ENCODE data around the gene C16orf95.

The C16orf95 gene

DNA sequence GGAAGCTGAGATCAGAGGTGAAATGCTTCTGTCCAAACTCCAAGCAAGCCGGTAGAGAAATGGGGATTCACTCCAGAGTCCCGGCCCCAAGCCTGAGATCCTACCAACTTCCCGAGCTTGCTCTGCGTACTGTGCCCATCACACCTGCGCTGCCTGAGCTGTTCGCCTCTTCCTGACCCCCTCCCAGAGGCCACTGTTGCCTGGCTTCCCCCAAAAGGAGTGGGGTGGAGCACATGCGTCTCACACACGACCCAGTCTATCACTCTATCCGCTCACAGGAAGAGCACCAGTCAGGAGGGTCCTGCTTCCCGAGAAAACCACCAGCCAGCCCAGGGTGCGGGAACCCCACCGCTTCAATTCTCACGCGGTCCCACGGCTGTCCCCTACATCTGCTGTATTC is 13.5 kb upstream of the C16orf95 start:
- DNase-seq: no peak

DNA sequence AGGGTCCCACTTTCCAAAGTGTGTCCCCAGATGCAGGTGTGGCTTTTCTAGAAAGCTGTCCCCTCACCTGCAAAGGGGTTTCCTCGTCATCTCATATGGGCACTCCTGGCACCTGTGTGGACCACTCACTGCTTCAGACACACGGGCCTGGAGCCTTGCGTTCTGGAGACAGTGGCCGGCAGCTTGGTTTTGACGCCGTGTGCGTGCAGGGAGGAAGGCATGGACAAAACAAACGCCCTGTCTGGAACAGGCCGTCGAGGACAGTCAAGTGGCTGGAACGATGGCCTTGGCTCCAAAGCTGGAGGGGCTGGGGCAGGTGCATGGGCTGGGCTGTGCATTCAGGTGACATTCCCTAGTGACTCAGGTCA is 13.0 kb upstream of the C16orf95 start:
- DNase-seq: no peak

DNA sequence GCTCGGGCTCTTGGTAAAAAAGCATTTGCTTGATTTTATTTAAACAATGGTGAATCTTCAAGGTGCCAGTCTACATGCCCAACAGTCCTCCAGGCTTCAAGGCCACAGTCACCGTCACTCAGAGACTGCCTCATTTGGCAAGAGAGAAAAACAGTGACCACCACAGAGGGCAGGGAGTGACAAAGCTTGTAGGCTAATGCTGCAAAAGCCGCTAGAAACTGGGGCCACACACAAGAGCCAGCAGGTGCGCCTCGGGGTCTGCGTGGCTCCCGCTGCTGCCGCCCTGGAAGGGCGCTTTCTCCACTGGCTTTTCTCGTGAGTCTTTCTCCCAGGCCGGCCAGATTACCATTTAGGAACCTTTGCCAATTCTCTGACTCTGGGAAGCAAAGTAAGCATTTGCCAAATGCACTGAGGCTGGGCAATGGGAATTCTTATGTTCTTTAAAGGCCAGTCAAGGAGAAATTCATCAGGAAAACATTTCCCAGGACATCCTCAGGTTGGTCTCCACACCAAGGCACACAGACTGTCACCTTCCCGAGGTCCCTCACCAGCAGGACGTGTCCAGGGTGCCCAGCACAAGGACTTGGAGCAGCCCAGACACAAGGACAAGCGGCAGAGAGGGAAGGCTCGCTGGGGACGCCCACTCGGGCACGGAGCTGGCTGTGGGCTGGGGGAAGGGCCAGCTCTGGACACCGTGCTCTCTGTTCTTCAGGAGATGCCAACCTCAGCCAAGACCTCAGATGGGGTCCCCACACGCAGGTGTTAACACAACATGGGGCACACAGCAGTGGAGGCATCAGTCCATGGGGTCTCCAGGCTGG is 12.5 kb upstream of the C16orf95 start:
- no peak for DNase-seq

DNA sequence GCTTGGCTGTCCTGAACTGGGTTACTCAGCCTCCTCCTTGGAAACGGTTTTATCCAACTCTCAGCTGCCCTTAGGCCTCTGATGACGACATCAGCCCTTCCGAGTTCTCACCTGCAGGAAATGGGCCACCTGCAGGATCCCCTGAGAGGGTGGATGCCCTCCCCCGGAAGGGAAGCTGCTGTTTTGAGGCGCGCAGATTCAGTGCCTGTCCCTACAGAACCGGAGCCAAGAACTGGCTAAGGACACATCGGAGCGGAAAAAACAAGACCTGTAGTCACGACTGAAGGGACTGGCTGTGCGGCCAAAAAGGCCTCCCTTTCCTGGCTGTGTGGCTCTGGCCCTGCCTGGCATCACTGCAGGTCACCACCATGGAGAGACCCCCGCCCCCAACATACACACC is 11.7 kb upstream of the C16orf95 start:
- DNase-seq: no peak

DNA sequence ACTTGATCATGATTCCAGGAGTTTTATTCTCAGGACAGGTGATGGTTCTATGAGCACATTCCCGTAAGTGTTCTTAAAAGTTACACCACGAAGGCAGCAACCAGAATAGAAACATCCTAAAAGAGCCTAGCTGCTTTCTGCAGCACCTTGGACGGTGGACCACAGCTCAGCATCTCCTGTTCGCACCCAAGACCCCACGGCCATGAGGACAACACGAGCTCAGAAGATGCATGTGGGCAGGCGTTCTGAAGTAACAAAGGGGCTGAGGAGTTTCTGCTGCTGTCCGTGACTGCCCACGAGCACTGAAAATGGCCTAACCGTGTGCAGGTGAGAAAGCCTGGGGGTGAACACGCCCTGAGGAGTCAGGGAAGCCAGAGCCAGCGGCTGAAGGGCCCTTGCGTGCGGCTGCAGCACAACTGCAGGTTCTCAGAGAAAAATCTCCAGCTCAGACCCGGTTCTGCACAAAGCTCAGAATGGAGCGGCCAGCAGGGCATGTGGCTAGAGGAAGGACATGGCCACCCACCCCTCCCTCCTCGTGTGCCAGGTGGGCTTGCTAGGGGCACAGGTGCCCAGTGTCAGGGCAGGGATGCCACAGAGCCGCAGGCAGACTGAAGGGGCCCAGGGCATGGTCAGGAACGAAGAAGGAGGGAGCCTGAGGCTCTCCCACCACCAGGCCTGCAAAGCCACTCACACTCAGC is 10.8 kb upstream of the C16orf95 start:
- DNase-seq: no peak

DNA sequence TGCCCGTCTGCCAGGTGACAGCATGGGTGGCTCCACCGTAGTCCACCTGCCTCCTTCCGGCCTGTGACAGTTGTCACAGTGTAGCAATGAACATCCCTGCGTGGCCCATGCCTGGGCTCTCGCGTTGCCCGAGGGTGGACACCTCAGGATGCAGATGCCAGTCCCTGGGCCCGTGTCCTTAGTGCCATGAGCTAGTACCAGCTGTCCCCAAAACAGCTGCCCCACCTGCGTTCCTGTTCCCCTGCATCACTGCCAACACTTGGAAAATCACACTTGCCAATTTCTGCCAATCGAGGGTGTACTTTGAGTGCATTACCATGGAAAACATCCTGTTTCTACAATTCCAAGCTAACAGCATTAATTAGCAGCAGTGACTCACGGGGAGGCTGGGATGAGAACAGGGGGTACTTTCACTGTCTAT is 9.0 kb upstream of the C16orf95 start:
- no peak for DNase-seq

DNA sequence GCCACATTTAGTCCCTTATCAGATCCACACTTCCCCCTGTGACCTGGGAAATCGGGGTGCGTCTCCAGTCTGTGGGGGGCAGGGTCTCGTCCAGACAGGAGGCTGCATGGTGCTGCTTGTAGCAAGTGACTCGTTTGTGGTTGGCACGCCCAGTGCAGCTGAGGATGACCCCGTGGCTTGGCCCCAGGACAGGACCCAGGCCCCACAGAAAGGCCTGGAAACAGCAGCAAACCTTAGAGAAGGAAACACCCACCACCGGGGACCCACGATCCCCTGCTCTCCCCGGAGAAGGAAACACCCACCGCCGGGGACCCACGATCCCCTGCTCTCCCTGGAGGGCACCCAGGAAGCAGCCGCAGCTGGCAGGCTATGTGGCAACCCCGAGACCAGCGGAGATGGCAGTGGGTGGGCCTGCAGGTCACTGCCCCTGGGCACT is 8.2 kb upstream of the C16orf95 start:
- DNase-seq: no peak

DNA sequence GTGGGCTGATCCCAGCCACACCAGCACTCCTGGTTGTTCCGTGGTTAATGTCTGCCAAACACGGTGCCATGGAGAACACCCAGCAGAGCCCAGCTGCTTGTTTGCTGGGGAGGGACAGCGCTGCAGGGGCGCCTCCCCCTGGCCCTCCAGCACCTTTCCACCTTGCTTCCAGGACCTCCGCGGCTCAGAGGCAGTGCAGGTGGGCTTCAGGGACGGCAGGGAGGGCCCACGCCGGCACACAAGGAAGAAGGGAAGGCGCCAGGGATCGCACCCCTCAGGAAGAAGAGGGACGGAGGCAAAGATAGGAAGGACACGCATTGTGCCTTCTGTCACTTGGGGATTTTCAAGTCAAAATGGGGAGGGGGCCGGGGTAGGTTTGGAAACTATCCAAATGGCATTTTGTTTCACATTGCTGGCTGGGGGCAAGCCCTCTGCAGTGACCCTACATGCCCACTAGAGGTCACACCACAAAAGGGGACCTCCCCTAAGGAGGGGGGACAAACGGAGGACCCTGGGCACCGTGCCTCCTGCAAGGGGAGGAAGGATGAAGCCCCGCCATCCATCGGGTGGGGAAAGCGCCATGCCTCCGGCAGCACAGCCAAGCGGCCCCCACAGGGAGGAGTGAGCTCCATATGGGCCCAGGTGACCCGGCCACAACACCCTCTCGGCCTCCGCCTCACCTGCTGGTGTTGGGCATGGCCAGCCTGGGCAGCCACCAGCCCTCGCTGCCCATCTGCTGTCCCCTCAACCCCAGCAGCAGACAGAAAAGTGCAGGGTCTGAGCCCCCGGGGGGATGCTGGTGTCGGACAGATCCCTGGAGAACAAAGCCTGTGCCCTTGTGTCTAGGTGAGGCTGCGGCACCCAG is 7.5 kb upstream of the C16orf95 start:
- DNase-seq: peak; percentile 3

DNA sequence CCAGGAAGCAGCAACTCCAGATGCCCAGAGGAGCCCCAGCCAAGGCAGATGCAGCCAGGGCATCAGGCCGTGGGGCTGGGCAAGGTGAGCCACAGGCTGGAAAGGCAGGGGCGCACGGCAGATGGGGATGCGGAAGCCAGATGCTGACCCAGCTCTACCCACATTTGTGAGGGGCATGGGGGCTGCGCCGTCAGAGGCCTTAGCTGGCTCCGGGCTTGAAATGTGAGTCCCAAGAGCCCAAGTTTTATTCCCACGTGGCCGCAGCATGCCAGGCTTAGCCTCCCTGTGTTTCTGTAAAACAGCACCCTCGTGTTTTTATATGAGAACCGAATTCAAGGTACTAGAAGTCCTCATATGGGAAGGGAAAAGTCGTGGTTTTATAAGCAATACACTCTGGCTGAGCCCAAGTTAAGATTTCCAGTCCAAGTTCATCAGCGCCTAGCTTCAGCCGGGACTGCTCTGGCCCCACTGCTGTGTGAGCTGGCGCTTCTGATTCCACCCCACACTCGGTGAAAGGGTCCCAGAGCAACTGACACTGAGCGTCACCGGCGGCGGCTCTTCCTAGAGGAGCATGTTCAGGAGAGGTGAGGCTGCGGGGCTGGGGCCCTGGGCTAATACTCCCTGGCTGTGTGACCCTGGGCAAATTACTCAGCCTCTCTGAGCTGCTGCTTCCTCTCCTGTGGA is 6.7 kb upstream of the C16orf95 start:
- no peak for DNase-seq

DNA sequence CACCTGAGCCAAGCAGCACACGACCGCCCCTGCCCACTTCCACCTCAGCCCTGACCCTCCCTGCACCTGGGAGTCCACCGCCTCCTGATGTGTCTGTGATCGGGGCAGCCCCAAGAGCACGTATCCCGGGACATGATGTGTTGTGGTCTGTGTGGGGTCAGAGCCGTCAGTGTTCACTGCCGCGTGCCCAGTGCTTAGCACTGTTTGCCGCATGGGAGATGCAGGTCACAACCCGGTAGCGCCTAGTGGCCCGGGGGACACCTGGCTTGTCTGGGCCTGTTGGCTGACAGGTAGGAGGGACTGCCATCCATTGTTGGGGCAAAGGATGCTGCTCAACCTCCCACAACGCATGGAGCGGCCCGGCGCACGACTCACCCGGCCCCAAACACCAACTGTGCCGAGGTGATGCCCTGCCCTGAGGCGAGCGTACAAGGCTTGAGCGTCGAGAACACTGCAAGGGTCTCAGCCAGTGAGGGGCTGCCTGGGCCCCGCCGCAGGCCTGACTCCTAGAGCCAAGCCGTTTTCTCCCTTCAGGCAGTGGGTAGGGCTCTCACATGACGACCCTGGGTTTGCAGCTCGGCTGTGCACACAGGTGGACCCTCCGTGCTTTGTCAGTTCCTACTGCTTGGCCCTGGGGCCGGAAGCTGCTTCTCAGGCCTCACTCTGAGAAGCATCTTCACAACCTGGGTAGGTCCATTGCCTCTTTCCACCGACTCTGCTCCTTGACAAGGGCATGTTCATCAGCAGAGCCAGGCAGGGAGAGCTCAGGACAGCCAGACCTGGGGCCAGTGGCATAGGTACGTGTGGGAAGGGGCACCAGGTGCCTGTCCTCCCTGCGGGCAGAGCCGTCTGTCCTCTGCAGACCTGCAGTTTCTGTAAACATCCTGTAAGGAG is 5.9 kb upstream of the C16orf95 start:
- DNase-seq: no peak

DNA sequence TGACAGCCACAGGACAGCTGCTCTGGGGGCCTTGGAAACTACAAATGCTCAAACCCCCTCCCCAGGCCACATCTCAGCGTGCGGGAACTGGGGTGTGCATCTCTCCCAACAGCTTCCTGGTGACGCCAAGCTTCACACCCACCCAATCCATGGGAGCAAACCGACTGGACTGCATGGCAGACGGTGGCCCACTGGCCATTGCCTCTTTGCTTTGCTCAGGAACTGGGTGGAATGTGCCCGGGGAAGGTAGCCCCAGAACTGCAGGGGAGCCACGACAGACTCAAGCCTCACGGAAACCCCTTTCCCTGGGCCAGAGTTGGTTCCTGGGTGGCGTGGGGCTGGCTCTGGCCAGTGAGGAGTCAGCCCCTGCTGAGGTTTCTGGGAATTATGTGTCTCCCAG is 5.2 kb upstream of the C16orf95 start:
- DNase-seq: no peak

DNA sequence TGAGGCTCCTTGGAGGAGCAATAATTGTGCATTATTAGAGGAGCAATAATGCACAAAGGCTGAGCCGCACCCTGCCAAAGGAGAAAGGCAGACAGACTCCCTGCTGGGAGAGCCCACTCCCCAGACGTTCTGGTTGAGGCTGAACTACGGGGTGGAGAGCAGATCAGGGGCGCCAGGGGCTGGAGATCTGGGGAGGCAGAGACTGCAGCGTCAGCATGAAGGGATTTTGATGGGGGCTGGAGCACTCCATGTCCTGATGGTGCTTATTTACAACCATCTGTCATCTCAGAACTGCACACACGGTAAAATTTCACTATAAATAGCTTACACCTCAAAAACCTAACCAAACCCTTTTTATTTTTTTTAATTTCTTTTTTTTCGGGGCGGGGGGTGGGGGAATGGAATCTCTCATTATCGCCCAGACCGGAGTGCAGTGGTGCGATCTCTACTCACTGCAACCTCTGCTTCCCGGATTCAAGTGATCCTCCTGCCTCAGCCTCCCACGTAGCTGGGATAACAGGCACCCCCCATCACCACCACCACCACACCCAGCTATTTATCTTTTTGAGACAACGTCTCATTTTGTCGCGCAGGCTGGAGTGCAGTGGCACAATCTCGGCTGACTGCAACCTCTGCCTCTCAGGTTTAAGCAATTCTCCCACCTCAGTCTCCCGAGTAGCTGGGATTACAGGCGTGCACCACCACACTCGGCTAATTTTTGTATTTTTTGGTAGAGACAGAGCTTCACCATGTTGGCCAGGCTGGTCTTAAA is 4.3 kb upstream of the C16orf95 start:
- DNase-seq: no peak

DNA sequence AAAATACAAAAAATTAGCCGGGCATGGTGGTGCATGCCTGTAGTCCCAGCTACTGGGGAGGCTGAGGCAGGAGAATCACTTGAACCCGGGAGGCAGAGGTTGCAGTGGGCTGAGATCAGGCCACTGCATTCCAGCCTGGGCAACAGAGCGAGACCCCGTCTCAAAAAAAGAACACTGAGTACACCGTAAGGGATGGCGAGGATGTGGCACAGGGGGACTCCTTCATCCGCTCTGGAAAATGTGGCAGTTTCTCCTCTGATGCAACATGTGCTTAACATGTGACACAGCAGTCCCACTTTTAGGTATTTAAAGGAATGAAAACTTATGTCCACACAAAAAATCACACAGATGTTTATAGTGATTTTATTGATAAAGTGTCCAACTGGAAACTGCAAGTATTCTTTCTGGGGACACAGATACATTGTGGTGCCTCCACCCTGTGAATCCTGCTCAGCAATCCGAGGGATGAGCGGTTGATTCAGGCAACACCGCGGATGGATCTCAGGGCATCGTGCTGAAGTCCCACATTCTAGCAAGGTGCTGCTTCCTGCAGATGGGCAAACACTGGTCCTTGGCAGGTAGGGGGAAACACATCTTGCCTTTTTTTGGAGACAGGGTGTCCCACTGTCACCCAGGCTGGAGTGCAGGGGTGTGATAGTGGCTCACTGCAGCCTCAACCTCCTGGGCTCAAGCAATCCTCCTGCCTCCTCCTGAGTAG is 3.5 kb upstream of the C16orf95 start:
- no peak for DNase-seq

DNA sequence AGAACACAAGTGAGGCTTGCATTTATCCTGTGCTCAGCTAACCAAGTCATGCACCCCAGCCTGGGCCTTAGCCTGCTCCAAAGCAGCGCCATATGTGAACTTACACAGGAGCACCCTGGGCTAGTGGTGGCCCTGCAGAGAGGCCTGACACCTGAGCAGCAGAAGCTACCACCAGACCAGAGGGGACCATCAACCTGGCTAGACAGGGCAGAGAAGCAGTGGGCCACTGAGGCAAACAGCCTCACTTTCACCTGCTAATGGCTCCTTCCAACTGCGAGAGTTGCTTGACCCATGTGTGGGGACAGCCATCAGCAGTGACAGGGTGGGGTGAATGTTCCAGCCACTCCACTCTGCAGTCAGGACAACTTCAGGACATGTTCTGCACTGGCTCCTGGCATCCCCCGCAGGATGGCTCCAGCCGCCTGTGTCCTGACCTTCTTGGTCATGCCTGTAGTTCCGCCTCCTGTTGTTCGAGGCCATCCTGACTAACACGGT is 2.9 kb upstream of the C16orf95 start:
- no peak for DNase-seq

DNA sequence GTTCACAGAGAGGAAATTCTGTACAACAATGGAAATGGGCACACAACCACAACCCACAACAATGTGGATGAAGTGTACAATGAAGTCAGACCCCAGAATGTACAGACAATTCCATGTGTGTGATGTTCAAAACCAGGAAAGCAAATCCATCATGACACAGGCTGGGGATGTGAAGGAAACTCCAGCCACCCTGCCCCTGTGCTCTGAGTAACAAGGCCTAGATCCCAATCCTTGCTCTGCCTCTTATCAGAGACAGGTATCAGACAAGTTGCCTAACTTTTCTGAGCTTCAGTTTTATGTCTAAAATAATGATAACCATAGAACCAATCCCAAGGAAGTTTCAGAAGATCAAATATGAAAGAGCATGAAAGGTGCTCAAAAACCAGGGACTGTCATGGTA is 1.8 kb upstream of the C16orf95 start:
- no peak for DNase-seq

DNA sequence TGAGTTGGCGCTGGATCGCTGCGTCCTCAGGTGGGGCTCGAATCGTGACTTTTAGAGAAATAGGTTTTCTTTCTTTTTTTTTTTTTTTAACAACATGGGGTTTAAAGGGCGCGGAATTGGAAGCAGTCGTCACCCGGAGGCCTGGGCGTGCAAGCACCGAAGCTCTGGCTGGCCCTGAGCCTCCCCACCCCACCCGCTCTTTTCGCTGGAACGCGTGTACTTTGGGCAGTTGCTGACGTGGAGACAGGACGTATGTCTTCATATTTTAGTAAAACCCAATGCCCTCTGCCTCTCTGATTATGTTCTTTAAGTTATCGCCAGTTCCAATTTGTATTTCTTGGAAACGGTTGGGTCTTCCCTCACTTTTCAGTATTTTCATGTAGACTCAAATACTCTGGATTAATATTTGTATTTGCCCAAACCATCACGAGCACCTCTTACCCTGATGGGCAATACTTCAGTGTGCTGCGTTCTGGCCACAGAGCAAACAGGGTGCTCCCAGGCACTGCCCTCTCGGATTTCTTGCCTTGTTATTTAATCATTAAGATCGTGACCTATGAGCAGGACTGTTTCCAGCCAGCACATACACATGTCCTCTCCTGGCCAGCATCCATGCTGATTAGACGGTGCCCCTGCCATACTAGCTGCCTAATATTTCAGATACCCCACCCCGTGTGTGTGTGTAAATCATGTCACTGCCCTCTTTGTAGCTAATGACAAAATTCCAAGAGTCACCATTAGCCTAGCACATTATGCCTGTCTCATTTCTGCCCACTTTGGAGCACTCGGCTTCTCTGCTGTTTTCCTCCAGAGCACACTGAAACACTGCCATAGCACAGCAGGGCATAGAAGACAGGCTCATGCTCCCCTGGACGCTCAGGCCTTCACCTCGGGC is 805 bp upstream of the C16orf95 start:
- DNase-seq: no peak

DNA sequence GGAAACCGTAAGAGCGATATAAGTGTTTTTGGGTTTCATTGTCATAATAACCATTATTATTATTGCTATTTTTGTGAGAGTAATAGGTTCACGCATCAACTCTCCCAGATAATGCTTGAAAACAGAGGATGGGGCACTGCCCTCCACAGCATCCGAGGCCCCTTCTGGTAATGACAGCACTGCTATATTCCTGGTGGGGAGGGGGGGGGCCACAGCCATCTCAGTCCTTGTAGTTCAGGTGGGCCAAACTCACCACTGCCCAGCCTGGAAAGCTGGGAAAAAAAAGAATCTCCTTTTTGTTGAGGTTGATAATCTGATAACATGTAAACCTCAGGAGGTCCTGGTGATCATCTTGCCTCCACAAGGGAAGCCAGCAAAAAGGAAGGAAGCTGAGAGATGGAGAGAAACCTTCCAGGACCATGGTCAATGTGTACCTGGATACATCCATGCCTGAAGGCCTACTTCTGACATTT is 706 bp downstream of the C16orf95 start:
- DNase-seq: no peak

DNA sequence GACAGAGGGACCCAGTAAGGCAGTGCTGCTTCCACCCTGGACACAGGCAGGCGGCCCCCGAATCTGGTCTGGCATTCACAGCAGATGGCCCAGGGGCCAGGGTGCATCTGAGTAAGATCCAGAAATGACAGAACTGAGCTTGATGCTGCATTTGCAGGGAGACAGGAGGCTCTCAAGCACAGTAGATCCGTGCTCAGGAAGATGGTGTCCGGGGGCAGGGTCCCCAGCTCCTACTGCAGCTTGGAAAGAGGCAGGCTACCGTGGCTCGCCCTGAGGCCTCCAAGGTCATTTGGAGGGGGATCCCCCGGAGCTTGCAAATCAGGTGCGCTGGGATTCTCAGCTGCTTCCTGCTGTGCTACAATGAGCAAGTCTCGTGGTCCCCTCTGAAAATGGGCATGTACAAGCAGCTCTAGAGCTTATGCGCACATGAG is 2.2 kb downstream of the C16orf95 start:
- DNase-seq: no peak

DNA sequence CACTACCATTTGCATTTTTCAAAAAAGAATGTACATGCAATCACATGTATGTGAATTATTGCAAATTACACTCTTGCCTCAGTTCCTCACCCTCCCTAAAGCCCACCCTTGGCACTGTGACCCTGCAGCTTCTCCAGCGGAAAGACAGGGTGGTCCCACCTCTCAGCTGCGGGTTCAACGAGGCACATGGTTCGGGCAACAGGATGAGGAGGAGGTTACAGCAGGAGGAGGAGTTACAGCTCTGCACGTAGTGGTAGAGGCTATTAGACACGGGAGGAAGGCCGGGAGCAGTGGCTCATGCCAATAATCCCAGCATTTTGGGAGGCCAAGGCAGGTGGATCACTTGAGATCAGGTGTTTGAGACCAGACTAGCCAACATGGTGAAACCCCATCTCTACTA is 5.2 kb downstream of the C16orf95 start:
- DNase-seq: no peak
